H9 (cell line): Measurements from ENCODE around the gene TLR5. TPM values are rescaled to one million over a fixed set of nuclear protein-coding genes. Genes with fewer than 3 reads are reported as not detected.

ENCODE experiments used
- DNase-seq: peaks from one replicate; pipeline ENCODE4 v3.0.0-alpha.2; 2017
- H2AFZ ChIP-seq: one replicate; pipeline ENCODE4 v1.6.1; 2013; ENCODE audit warnings: mild to moderate bottlenecking, low read length, control low read depth, moderate library complexity
- H2AK5ac ChIP-seq: 2 replicates; pipeline ENCODE4 v1.6.1; 2013; ENCODE audit warnings: low read length, control low read depth, mixed read lengths; ENCODE audit not compliant: insufficient read length
- H2BK120ac ChIP-seq: one replicate; pipeline ENCODE4 v1.6.1; 2013; ENCODE audit warnings: low read depth, mild to moderate bottlenecking, low read length, control low read depth, inconsistent platforms; ENCODE audit not compliant: poor library complexity, severe bottlenecking
- H2BK12ac ChIP-seq: 2 replicates; pipeline ENCODE4 v1.6.1; 2013; ENCODE audit warnings: low read length, control low read depth, mixed read lengths, low read depth; ENCODE audit not compliant: insufficient read length
- H2BK15ac ChIP-seq: 2 replicates; pipeline ENCODE4 v1.6.1; 2013; ENCODE audit warnings: low read depth, low read length, control low read depth
- H2BK20ac ChIP-seq: one replicate; pipeline ENCODE4 v1.6.1; 2013; ENCODE audit warnings: low read depth, mild to moderate bottlenecking, low read length, control low read depth, inconsistent platforms; ENCODE audit not compliant: poor library complexity, severe bottlenecking
- H2BK5ac ChIP-seq: 2 replicates; pipeline ENCODE4 v1.6.1; 2013; ENCODE audit warnings: low read length, control low read depth, mixed read lengths; ENCODE audit not compliant: insufficient read length
- H3K14ac ChIP-seq: 2 replicates; pipeline ENCODE4 v1.6.1; 2013; ENCODE audit warnings: low read length, control low read depth; ENCODE audit not compliant: insufficient read depth
- H3K18ac ChIP-seq: 2 replicates; pipeline ENCODE4 v1.6.1; 2013; ENCODE audit warnings: low read depth, mild to moderate bottlenecking, mixed read lengths, low read length, control low read depth; ENCODE audit not compliant: insufficient read length
- H3K23ac ChIP-seq: 2 replicates; pipeline ENCODE4 v1.6.1; 2013; ENCODE audit warnings: low read length, control low read depth, mixed read lengths, low read depth; ENCODE audit not compliant: insufficient read length
- H3K23me2 ChIP-seq: 2 replicates; pipeline ENCODE4 v1.6.1; 2013; ENCODE audit warnings: low read depth, mild to moderate bottlenecking, mixed read lengths, low read length, control low read depth; ENCODE audit not compliant: insufficient read length, poor library complexity, severe bottlenecking
- H3K27ac ChIP-seq: 2 replicates; pipeline ENCODE4 v1.5.1; 2013; ENCODE audit warnings: low read length, control low read depth, mixed read lengths, low read depth; ENCODE audit not compliant: insufficient read length
- H3K27me3 ChIP-seq: 2 replicates; pipeline ENCODE4 v1.6.1; 2013; ENCODE audit warnings: low read length, control low read depth, inconsistent platforms; ENCODE audit not compliant: insufficient read depth
- H3K4ac ChIP-seq: 2 replicates; pipeline ENCODE4 v1.6.1; 2013; ENCODE audit warnings: low read depth, mild to moderate bottlenecking, control low read depth, inconsistent platforms, low read length, moderate library complexity
- H3K4me1 ChIP-seq: 2 replicates; pipeline ENCODE4 v1.6.1; 2013; ENCODE audit warnings: low read length, control low read depth, inconsistent platforms; ENCODE audit not compliant: insufficient read depth
- H3K4me2 ChIP-seq: 2 replicates; pipeline ENCODE4 v1.6.1; 2013; ENCODE audit warnings: low read length, control low read depth, mixed read lengths; ENCODE audit not compliant: insufficient read length, insufficient read depth
- H3K56ac ChIP-seq: 2 replicates; pipeline ENCODE4 v1.6.1; 2013; ENCODE audit warnings: low read depth, mild to moderate bottlenecking, mixed read lengths, low read length, control low read depth; ENCODE audit not compliant: insufficient read length
- H3K79me1 ChIP-seq: 2 replicates; pipeline ENCODE4 v1.6.1; 2013; ENCODE audit warnings: low read depth, mild to moderate bottlenecking, moderate library complexity, low read length, control low read depth, inconsistent platforms; ENCODE audit not compliant: insufficient read depth, poor library complexity, severe bottlenecking
- H3K79me2 ChIP-seq: 2 replicates; pipeline ENCODE4 v1.6.1; 2013; ENCODE audit warnings: low read length, control low read depth, inconsistent platforms; ENCODE audit not compliant: insufficient read depth
- H3K9ac ChIP-seq: 2 replicates; pipeline ENCODE4 v1.6.1; 2013; ENCODE audit warnings: low read length, control low read depth, mixed read lengths; ENCODE audit not compliant: insufficient read length; ENCODE audit errors: extremely low read depth
- H3K9me3 ChIP-seq: one replicate; pipeline ENCODE4 v1.6.1; 2013; ENCODE audit warnings: low read depth, low read length, inconsistent platforms; ENCODE audit not compliant: control insufficient read depth
- H3T11ph ChIP-seq: one replicate; pipeline ENCODE4 v1.6.1; 2013; ENCODE audit warnings: mild to moderate bottlenecking, low read length, control low read depth, inconsistent platforms
- H4K20me1 ChIP-seq: one replicate; pipeline ENCODE4 v1.6.1; 2013; ENCODE audit not compliant: control insufficient read depth, insufficient read length, insufficient read depth
- H4K5ac ChIP-seq: 2 replicates; pipeline ENCODE4 v1.6.1; 2013; ENCODE audit warnings: low read depth, mild to moderate bottlenecking, mixed read lengths, low read length, control low read depth; ENCODE audit not compliant: insufficient read length
- H4K8ac ChIP-seq: replicated peaks from 2 replicates; pipeline ENCODE4 v1.6.1; 2013; ENCODE audit warnings: low read length, control low read depth, mixed read lengths, low read depth; ENCODE audit not compliant: insufficient read length
- H4K91ac ChIP-seq: 2 replicates; pipeline ENCODE4 v1.6.1; 2013; ENCODE audit warnings: low read depth, mild to moderate bottlenecking, moderate library complexity, mixed read lengths, low read length, control low read depth; ENCODE audit not compliant: insufficient read length
- H3K27ac Mint-ChIP-seq, 3 experiments: 2 replicates in 2 of 3; 3 replicates in 1 of 3; pipeline ENCODE4 v1.8.0; 2020 to 2021; ENCODE audit warnings: mixed read lengths in 3 of 3, mild to moderate bottlenecking in 1 of 3, moderate library complexity in 1 of 3
- H3K27me3 Mint-ChIP-seq: 2 replicates; pipeline ENCODE4 v1.8.0; 2021; ENCODE audit warnings: low read depth, mild to moderate bottlenecking, moderate library complexity, mixed read lengths
- H3K36me3 Mint-ChIP-seq, 3 experiments: 2 replicates in 2 of 3; 3 replicates in 1 of 3; pipeline ENCODE4 v1.8.0; 2020 to 2021; ENCODE audit warnings: low read depth in 3 of 3, mixed read lengths in 3 of 3; ENCODE audit not compliant: insufficient read depth in 1 of 3
- H3K4me1 Mint-ChIP-seq, 2 experiments: 2 replicates each; pipeline ENCODE4 v1.8.0; 2020; ENCODE audit warnings: mixed read lengths in 2 of 2
- H3K4me3 Mint-ChIP-seq, 2 experiments: 2 replicates in 1 of 2; 3 replicates in 1 of 2; pipeline ENCODE4 v1.8.0; 2020 to 2021; ENCODE audit warnings: mild to moderate bottlenecking in 2 of 2, mixed read lengths in 2 of 2, moderate library complexity in 1 of 2
- H3K9me3 Mint-ChIP-seq, 2 experiments: 2 replicates in 1 of 2; 3 replicates in 1 of 2; pipeline ENCODE4 v1.8.0; 2020; ENCODE audit warnings: mild to moderate bottlenecking in 2 of 2, mixed read lengths in 2 of 2, moderate library complexity in 1 of 2
- CTCF ChIP-seq: fragments of 200-600 bp; sonication (generic); conservative IDR thresholded peaks from 3 replicates; pipeline ENCODE4 v1.8.0; 2021; ENCODE audit warnings: antibody characterized with exemption, mild to moderate bottlenecking
- WGBS: extraction: QIAGEN DNeasy Blood & Tissue Kit; methylation state at CpG from one replicate; pipeline ENCODE4 v1.1.7; 2013; ENCODE audit warnings: missing lambda C conversion rate, low lambda C conversion rate, mixed read lengths; ENCODE audit not compliant: insufficient read length; ENCODE audit errors: extremely low coverage; 5-methylcytosine and 5-hydroxymethylcytosine counted together
- total RNA-seq: library from RNA; stranded (reverse); gene quantifications from 2 replicates; pipeline ENCODE4 v1.2.1, GENCODE V29; 2021

TLR5 gene
- total RNA-seq, 1 experiment from 2014 or later = not detected

DNA sequence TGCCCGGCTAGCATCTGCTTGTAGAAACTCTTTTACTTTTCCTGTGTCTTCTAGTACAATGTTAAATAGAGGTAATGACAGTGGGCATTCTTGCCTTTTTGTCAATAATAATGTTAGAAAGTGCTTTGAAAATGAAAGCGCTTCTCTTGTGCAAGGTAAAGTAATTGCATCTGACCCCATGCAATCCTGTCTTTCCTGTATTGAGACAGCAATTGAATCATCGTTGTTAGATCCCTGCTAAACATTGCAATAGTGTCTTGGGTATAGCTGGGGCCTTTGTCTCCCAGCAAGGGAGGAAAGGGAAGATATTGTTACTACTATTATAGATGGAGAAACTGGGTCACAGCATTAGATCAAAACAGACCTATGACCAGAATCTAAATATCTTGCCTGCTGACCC lies 80.9 kb downstream of the TLR5 start:
- Mint-ChIP-seq H3K4me3 (no peak overlapping the region), H3K27ac (no peak overlapping the region), H3K27me3 (no peaks in the 10 kb centered on the region), H3K36me3 (peaks cover 2 to 28% (median 6%) of the 10 kb centered on the region in 3 experiments; a peak in 5 of 7 replicates), H3K9me3 (no peaks in the 10 kb centered on the region), H3K4me1 (peaks cover 3 to 12% of the 10 kb centered on the region in 2 experiments)
- no peaks in the 10 kb centered on the region for H3K79me1 ChIP-seq
- H2BK120ac ChIP-seq = no peak overlapping the region
- H3K18ac ChIP-seq = no peak overlapping the region
- no peak overlapping the region for H2BK12ac ChIP-seq
- H3K9ac ChIP-seq = no peak overlapping the region
- no peak for TF ChIP-seq CTCF
- H3K23me2 ChIP-seq = no peaks in the 10 kb centered on the region
- H2AFZ ChIP-seq = no peak overlapping the region
- H3K4ac ChIP-seq = no peak overlapping the region
- no CpG with 5 or more reads among the region's 3 CpGs for WGBS
- 0 out of 2 replicates have a peak, but pooled peaks cover 2% of the 10 kb centered on the region for H3K4me1 ChIP-seq
- H3K4me2 ChIP-seq = no peak overlapping the region
- no peak overlapping the region for H4K8ac ChIP-seq
- H2BK20ac ChIP-seq = no peak overlapping the region
- no peaks in the 10 kb centered on the region for H3K9me3 ChIP-seq
- no peak overlapping the region for H2AK5ac ChIP-seq
- no peaks in the 10 kb centered on the region for H3K27me3 ChIP-seq
- DNase-seq = no peak
- no peaks in the 10 kb centered on the region for H4K20me1 ChIP-seq
- H3K14ac ChIP-seq = no peak overlapping the region
- H4K91ac ChIP-seq = no peak overlapping the region
- H2BK15ac ChIP-seq = no peak overlapping the region
- no peaks in the 10 kb centered on the region for H3K79me2 ChIP-seq
- no peak overlapping the region for H3K23ac ChIP-seq
- no peak overlapping the region for H3K27ac ChIP-seq
- H3K56ac ChIP-seq = no peak overlapping the region
- H4K5ac ChIP-seq = no peak overlapping the region
- H3T11ph ChIP-seq = no peak overlapping the region
- H2BK5ac ChIP-seq = no peak overlapping the region
